MCF 10A (cell line): ENCODE measurements around the gene TTC39C. TPM values are rescaled to one million over a fixed set of nuclear protein-coding genes. Genes with fewer than 3 reads are reported as not detected.
A peak's percentile ranks its signal among the peaks of the same experiment; 100 is the strongest.

Source experiments
- Bru-seq: library from RNA; stranded (reverse); fragments of 400-500 nt; gene quantifications from one replicate; lab custom pipeline; 2021; lab: Mats Ljungman, UMichigan
- BruChase-seq, 2 experiments: library from RNA; stranded (reverse); fragments of 400-500 nt; gene quantifications; one replicate each; lab custom pipeline; 2021; lab: Mats Ljungman, UMichigan
- BruUV-seq: library from RNA; stranded (reverse); fragments of 400-500 nt; replicated peaks from 2 replicates; lab custom pipeline; 2021; lab: Mats Ljungman, UMichigan
- CTCF ChIA-PET: fragments of 300-600 bp; sonication (Branson Sonifier 250); formaldehyde crosslinking; extraction: SDS; loops from one replicate; lab custom pipeline; 2021; ENCODE audit warnings: antibody characterized with exemption, inconsistent platforms; lab: Yijun Ruan, JAX
- POLR2A ChIA-PET: fragments of 300-600, 350-650 bp; sonication (Branson Sonifier 250); formaldehyde crosslinking; extraction: SDS; loops from one replicate; lab custom pipeline; 2020; ENCODE audit warnings: antibody characterized with exemption, inconsistent platforms; lab: Yijun Ruan, JAX
- DNase-seq: peaks from one replicate; pipeline ENCODE4 v3.0.0-alpha.2; 2018; ENCODE audit not compliant: unreplicated experiment
- H3K27ac Mint-ChIP-seq: one replicate; pipeline ENCODE4 v1.8.0; 2022; ENCODE audit warnings: mild to moderate bottlenecking, low read depth, mixed read lengths; ENCODE audit not compliant: unreplicated experiment
- H3K27me3 Mint-ChIP-seq: one replicate; pipeline ENCODE4 v1.8.0; 2022; ENCODE audit warnings: mixed read lengths; ENCODE audit not compliant: insufficient read depth, unreplicated experiment
- H3K36me3 Mint-ChIP-seq: one replicate; pipeline ENCODE4 v1.8.0; 2022; ENCODE audit warnings: mild to moderate bottlenecking, moderate library complexity, mixed read lengths; ENCODE audit not compliant: insufficient read depth, unreplicated experiment
- H3K4me1 Mint-ChIP-seq: one replicate; pipeline ENCODE4 v1.8.0; 2022; ENCODE audit warnings: mixed read lengths; ENCODE audit not compliant: insufficient read depth, unreplicated experiment
- H3K4me3 Mint-ChIP-seq: one replicate; pipeline ENCODE4 v1.8.0; 2022; ENCODE audit warnings: mild to moderate bottlenecking, moderate library complexity, mixed read lengths; ENCODE audit not compliant: unreplicated experiment
- H3K9me3 Mint-ChIP-seq: one replicate; pipeline ENCODE4 v1.8.0; 2022; ENCODE audit warnings: mixed read lengths; ENCODE audit not compliant: unreplicated experiment
- intact Hi-C: fragments of 100-400 bp; cut with micrococcal nuclease; formaldehyde crosslinking; loops from 2 replicates; pipeline ENCODE4 v1.14.1; 2022
- long read RNA-seq: library from polyadenylated mRNA; stranded (forward); transcript quantifications from one replicate; pipeline ENCODE4 v2.0.0, GENCODE V29; 2022
- total RNA-seq: library from RNA; stranded (reverse); gene quantifications from 2 replicates; pipeline ENCODE4 v1.2.3, GENCODE V29; 2022
- TF ChIP-seq, protein P1 (sequence below): fragments of 200-600 bp; IDR thresholded peaks from one replicate; pipeline ENCODE4 v1.8.0; 2022; ENCODE audit warnings: antibody characterized with exemption, mild to moderate bottlenecking; ENCODE audit not compliant: unreplicated experiment

TTC39C gene
- total RNA-seq (11.4 and 12.9 TPM in 2 replicates), Bru-seq, nascent RNA (percentile 59 among the genes with signal in this experiment), BruChase-seq, experiment 1, labeled RNA remaining after a 6-hour chase (percentile 51 among the genes with signal in this experiment), BruChase-seq, experiment 2, labeled RNA remaining after a 2-hour chase (percentile 55 among the genes with signal in this experiment)
- long read RNA-seq, transcript TTC39C-209 (2 exons, 1,048 nt): major isoform, 7 of 16 reads
- long read RNA-seq, partial matches to known transcripts: 1 of 16 reads
- long read RNA-seq, other reads (novel, unspliced or antisense): 7 of 16 reads

DNA sequence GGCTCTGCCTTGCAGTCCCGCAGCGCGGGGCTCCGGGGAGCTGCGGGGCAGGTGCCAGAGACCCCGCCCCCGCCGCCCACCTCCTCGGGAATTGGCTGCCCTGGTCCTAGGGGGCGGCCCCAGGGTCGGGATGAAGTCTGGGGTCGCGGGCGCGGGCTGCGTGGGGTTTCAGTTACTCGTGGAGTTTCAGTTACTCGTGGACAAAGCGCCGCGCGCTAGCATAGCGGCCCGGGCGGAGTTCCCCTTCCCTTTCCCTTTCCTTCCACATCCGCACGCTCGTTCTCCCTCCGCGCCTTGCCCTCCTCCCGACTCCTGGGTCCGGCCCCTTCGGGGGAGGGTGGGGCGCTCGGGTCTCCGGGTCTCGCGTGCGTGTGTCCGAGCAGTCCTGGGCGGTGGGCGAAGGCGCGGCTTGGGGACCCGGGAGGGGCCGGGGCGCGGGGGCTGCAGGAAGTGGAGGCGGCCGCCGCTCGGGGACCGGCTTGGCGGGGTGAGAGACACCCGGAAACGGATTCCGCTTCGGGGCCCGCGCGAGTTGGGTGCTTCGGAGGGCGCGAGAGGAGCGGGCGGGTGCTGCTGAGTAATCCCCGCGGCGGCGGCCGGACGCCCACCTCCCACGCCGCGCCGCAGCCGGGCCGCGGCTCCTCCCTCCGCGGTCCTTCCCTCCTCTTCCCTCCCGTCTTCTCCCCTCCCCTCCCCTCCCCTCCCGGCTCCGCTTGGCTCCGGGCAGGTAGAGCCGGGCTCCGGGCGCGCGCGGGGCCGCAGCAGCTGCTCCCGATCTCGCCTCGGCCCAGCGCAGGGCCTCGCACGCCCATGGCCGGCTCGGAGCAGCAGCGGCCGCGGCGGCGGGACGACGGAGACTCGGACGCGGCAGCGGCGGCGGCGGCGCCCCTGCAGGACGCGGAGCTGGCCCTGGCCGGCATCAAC is at the start of gene TTC39C:
Gene TTC39C, plus strand, starts transcription at position 693 of the 924 bp plus-strand sequence. Its CDS starts 118 bp downstream, at position 811.
- DNase-seq: peak; percentile 70
- peaks cover 23% of the 10 kb centered on the region for H3K4me1 Mint-ChIP-seq
- peaks cover 7% of the 10 kb centered on the region for H3K27me3 Mint-ChIP-seq
- POLR2A ChIA-PET: interaction anchor here (0.5 to 7.1 kb wide), 13 partner anchors 8 to 383 kb away, joined by 3 to 65 read pairs (median 4); partner anchors contain the start of gene OSBPL1A
- H3K27ac Mint-ChIP-seq: no peak within 1 kb of the TSS
- peak within 1 kb of the TSS; percentile 93 for H3K4me3 Mint-ChIP-seq
- intact Hi-C loops: no loop called here
- CTCF ChIA-PET: interaction anchor here (0.5 to 3.6 kb wide), 4 partner anchors 46 to 256 kb away, joined by 3 to 15 read pairs (median 4); no protein-coding TSS in a partner anchor
- TF ChIP-seq, protein P1, sequence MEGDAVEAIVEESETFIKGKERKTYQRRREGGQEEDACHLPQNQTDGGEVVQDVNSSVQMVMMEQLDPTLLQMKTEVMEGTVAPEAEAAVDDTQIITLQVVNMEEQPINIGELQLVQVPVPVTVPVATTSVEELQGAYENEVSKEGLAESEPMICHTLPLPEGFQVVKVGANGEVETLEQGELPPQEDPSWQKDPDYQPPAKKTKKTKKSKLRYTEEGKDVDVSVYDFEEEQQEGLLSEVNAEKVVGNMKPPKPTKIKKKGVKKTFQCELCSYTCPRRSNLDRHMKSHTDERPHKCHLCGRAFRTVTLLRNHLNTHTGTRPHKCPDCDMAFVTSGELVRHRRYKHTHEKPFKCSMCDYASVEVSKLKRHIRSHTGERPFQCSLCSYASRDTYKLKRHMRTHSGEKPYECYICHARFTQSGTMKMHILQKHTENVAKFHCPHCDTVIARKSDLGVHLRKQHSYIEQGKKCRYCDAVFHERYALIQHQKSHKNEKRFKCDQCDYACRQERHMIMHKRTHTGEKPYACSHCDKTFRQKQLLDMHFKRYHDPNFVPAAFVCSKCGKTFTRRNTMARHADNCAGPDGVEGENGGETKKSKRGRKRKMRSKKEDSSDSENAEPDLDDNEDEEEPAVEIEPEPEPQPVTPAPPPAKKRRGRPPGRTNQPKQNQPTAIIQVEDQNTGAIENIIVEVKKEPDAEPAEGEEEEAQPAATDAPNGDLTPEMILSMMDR: no peak
- no peaks in the 10 kb centered on the region for H3K9me3 Mint-ChIP-seq
- H3K36me3 Mint-ChIP-seq: no peaks in the 10 kb centered on the region
- TSS peak; percentile 37 for BruUV-seq

DNA sequence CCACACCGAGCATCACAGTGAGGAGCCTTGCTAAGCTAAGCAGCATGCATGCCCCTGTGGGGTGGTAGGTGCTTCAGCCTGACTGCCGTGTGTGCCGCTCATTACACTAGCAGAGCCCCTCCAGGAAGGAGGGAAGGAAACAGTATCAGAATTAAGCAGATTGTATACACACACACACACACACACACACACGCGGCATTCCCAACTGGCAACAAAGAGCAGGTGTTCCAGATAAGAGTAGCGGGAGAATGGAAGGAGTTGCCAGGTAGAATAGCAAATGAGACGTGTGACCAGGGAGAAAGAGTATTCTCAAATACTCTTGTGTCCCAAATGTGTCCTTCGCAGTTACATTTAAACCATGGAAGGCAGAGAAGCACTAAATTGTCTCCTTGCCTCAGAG is 47.6 kb upstream of the TTC39C start:
- BruUV-seq: no TSS peak
- ChIA-PET POLR2A (interaction anchor here (0.6 to 2.0 kb wide), 2 partner anchors 24 to 366 kb away, joined by 3 to 5 read pairs; no protein-coding TSS in a partner anchor), CTCF (interaction anchor here (2.0 kb wide), 1 partner anchor 151 kb away, joined by 7 read pairs; no protein-coding TSS in a partner anchor)
- H3K9me3 Mint-ChIP-seq: no peaks in the 10 kb centered on the region
- H3K27me3 Mint-ChIP-seq: no peaks in the 10 kb centered on the region
- intact Hi-C loops: no loop called here
- no peak overlapping the region for H3K27ac Mint-ChIP-seq
- H3K4me3 Mint-ChIP-seq: no peak overlapping the region
- TF ChIP-seq, protein P1: no peak
- no peak for DNase-seq
- no peaks in the 10 kb centered on the region for H3K36me3 Mint-ChIP-seq
- peaks cover 17% of the 10 kb centered on the region for H3K4me1 Mint-ChIP-seq

DNA sequence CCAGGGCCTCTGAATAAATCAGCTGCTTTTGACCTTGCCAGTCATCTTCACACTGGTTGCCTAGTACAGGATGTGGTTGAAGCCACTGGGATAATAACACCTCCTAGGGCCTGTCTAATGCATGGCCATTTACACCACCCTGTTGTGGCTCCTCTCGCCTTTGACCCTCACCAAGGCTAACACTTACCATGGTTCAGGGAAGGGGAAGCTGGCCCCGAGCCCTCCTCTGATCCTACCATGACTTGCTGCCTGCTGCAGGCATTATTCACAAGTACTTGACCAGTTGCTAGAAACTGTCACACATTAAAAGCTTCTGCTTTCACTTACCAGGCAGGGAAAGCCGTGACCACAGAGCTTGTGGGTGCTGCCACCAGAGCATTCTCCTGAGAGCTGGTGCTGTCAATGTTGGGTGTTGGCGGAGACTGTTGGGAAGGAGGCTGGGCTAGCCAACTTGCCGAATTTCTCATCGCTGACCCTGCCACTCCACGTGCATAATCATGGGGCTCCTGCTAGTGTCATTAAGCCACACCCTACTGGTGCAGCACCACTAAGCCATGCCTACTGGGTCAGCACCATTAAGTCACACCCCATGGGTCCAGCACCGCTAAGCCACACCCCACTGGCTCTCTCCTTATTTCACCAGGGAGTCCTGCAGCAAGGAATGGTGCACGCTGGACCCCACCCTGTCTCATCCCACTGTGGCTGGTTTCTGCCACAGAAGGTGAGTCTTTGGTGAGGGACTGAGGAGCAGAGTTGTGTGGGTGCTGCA is 47.0 kb upstream of the TTC39C start:
- TF ChIP-seq, protein P1: no peak

More for the DNA sequence above, 47.0 kb upstream of the TTC39C start:
- BruUV-seq: no TSS peak
- H3K27ac Mint-ChIP-seq: no peak overlapping the region
- no peak for DNase-seq
- H3K27me3 Mint-ChIP-seq: no peaks in the 10 kb centered on the region
- H3K36me3 Mint-ChIP-seq: no peaks in the 10 kb centered on the region
- CTCF ChIA-PET: interaction anchor here (0.7 to 1.9 kb wide), 4 partner anchors 8 to 108 kb away, joined by 3 to 5 read pairs (median 4); no protein-coding TSS in a partner anchor
- intact Hi-C loops: no loop called here
- H3K9me3 Mint-ChIP-seq: no peaks in the 10 kb centered on the region
- H3K4me1 Mint-ChIP-seq: peaks cover 20% of the 10 kb centered on the region
- POLR2A ChIA-PET: interaction anchor here (0.6 to 1.3 kb wide), 2 partner anchors 16 to 367 kb away, joined by 3 read pairs; no protein-coding TSS in a partner anchor
- H3K4me3 Mint-ChIP-seq: no peak overlapping the region
